ENCODE results near the gene CTSZ.

GRCh38 chr20:59031564-59032022, 24.5 kb upstream of the CTSZ start:
- TF ChIP-seq CTCF (IDR thresholded peaks at IDR 0.05) (no peak), POLR2A (IDR thresholded peaks at IDR 0.05) (no peak), POLR2AphosphoS5 (IDR thresholded peaks at IDR 0.05) (no peak), EP300 (IDR thresholded peaks at IDR 0.05; ENCODE audit: low read depth) (no peak)

Measured in transverse colon (tissue), 4 donors.